Erythroblast (primary cell): ENCODE data around the gene DGKI.

Experiments used
- GATA1 ChIP-seq: IDR thresholded peaks from 2 replicates; pipeline ENCODE4 v1.6.1; 2011; ENCODE audit warnings: low read depth, mild to moderate bottlenecking, control low read depth, low read length, moderate library complexity
- POLR2A ChIP-seq: IDR thresholded peaks from 2 replicates; pipeline ENCODE4 v1.6.1; 2011; ENCODE audit warnings: mild to moderate bottlenecking, low read length

GRCh38 chr7:137655804-137656203 lies 191.0 kb downstream of the DGKI start:
- no peak for TF ChIP-seq POLR2A
- TF ChIP-seq GATA1, result no peak
